ENCODE results near the gene MAGI2. TPM values are rescaled to one million over a fixed set of nuclear protein-coding genes. Genes with fewer than 3 reads are reported as not detected.

MAGI2 gene
- total RNA-seq, 1 donor from 2014 or later: 0.38 TPM

DNA sequence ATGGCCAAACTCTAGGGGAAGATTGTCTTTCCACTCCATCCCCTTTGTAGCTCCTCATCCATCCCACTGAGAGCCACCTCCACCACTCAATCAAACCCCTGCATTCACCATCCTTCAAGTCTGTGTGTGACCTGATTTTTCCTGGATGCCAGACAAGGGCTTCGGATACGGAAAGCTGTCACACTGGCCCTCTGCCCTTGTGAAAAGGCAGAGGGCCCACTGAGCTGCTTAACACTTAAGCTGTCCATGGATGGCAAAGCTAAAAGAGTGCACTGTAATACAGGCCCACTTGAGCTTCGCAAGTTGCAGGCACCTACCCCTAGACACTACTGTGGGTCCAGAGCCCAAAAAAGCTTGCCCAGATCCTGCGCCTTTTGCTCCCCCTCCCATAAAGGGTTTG lies 237.2 kb downstream of the MAGI2 start:
- H3K4me3 Mint-ChIP-seq: no peak overlapping the region
- ChIA-PET CTCF (no interaction called here), POLR2A (no interaction called here)
- H3K4me1 Mint-ChIP-seq: no peaks in the 10 kb centered on the region
- H3K9me3 Mint-ChIP-seq: no peaks in the 10 kb centered on the region
- H3K27me3 Mint-ChIP-seq: no peaks in the 10 kb centered on the region
- ATAC-seq (ENCODE audit: low read depth): no peak
- no peak for DNase-seq
- TF ChIP-seq, protein P1, sequence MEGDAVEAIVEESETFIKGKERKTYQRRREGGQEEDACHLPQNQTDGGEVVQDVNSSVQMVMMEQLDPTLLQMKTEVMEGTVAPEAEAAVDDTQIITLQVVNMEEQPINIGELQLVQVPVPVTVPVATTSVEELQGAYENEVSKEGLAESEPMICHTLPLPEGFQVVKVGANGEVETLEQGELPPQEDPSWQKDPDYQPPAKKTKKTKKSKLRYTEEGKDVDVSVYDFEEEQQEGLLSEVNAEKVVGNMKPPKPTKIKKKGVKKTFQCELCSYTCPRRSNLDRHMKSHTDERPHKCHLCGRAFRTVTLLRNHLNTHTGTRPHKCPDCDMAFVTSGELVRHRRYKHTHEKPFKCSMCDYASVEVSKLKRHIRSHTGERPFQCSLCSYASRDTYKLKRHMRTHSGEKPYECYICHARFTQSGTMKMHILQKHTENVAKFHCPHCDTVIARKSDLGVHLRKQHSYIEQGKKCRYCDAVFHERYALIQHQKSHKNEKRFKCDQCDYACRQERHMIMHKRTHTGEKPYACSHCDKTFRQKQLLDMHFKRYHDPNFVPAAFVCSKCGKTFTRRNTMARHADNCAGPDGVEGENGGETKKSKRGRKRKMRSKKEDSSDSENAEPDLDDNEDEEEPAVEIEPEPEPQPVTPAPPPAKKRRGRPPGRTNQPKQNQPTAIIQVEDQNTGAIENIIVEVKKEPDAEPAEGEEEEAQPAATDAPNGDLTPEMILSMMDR (IDR thresholded peaks at IDR 0.05): no peak
- intact Hi-C loops (cut with micrococcal nuclease): no loop called here
- no peak overlapping the region for H3K27ac Mint-ChIP-seq
- no peaks in the 10 kb centered on the region for H3K36me3 Mint-ChIP-seq (ENCODE audit: low read depth)

- ChIA-PET CTCF (no interaction called here), POLR2A (no interaction called here)
- no peak overlapping the region for H3K27ac Mint-ChIP-seq
- H3K27me3 Mint-ChIP-seq: no peaks in the 10 kb centered on the region
- no peaks in the 10 kb centered on the region for H3K36me3 Mint-ChIP-seq (ENCODE audit: low read depth)
- intact Hi-C loops (cut with micrococcal nuclease): no loop called here
- no peaks in the 10 kb centered on the region for H3K4me1 Mint-ChIP-seq
- no peak for DNase-seq
- ATAC-seq (ENCODE audit: low read depth): no peak
- H3K4me3 Mint-ChIP-seq: no peak overlapping the region
- TF ChIP-seq, protein P1 (IDR thresholded peaks at IDR 0.05): no peak
- H3K9me3 Mint-ChIP-seq: no peaks in the 10 kb centered on the region
Observed at GRCh38 chr7:79212334-79212733, 241.1 kb downstream of the MAGI2 start.

DNA sequence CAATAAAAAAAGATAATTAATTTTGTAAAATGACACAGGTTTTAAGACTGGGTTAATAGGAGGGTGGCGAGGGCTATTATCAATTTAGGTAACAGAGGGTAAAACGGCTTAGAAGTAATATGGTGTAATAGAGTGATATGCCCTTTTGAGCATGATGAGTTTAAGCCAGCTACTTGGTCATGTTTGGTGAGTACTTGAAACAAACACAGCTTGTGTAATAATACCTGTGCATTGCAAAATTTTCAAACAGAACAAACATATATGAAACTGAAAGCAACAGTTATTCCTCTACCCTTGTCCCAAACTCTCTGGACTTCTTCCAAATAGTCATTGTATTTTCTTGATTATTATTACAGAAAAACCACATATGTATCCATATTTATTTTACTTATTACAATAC lies 241.7 kb downstream of the MAGI2 start:
- Mint-ChIP-seq H3K4me3 (no peak overlapping the region), H3K27ac (no peak overlapping the region), H3K27me3 (no peaks in the 10 kb centered on the region), H3K9me3 (no peaks in the 10 kb centered on the region), H3K4me1 (no peaks in the 10 kb centered on the region), H3K36me3 (ENCODE audit: low read depth) (no peaks in the 10 kb centered on the region)
- ATAC-seq (ENCODE audit: low read depth) (no peak), DNase-seq (no peak)
- ChIA-PET CTCF (no interaction called here), POLR2A (no interaction called here)
- intact Hi-C loops (cut with micrococcal nuclease): no loop called here
- TF ChIP-seq, protein P1 (IDR thresholded peaks at IDR 0.05): no peak

- intact Hi-C loops (cut with micrococcal nuclease): no loop called here
- ChIA-PET CTCF (no interaction called here), POLR2A (no interaction called here)
- Mint-ChIP-seq H3K4me1 (no peaks in the 10 kb centered on the region), H3K27me3 (no peaks in the 10 kb centered on the region), H3K27ac (no peak overlapping the region), H3K36me3 (ENCODE audit: low read depth) (no peaks in the 10 kb centered on the region), H3K9me3 (peaks cover 10% of the 10 kb centered on the region), H3K4me3 (no peak overlapping the region)
- TF ChIP-seq, protein P1 (IDR thresholded peaks at IDR 0.05): no peak
- no peak for DNase-seq
- no peak for ATAC-seq (ENCODE audit: low read depth)
Observed at GRCh38 chr7:79199961-79200360, 253.5 kb downstream of the MAGI2 start.

DNA sequence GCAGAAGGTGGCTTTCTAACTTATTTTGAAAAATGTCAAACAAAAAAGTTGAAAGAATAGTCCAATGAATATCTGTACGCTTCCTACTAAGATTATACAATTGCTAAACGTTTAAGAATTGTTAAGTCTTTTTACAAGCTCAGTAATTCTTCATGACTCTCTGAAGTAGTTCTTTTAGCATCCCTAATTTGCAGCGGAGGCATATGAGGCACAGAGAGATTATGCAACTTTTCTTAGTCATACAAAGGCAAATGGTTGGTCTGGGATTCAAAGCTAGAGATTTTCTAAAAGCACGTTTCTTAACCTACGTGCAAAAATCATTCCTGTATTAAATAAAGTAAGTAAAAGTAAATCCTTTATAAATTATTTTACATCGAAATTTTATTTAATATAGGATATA lies 254.2 kb downstream of the MAGI2 start:
- TF ChIP-seq, protein P1 (IDR thresholded peaks at IDR 0.05): no peak
- no peaks in the 10 kb centered on the region for H3K36me3 Mint-ChIP-seq (ENCODE audit: low read depth)
- H3K4me3 Mint-ChIP-seq: no peak overlapping the region
- H3K9me3 Mint-ChIP-seq: peaks cover 10% of the 10 kb centered on the region
- no peak for DNase-seq
- ChIA-PET CTCF (no interaction called here), POLR2A (no interaction called here)
- ATAC-seq (ENCODE audit: low read depth): no peak
- H3K4me1 Mint-ChIP-seq: no peaks in the 10 kb centered on the region
- no peak overlapping the region for H3K27ac Mint-ChIP-seq
- no peaks in the 10 kb centered on the region for H3K27me3 Mint-ChIP-seq
- intact Hi-C loops (cut with micrococcal nuclease): no loop called here

Measured in activated B cell treated with CpG ODN at 0.5 μM for 24 hours (primary cell).